H1 (cell line): ENCODE measurements around the gene ITGA6. TPM values are rescaled to one million over a fixed set of nuclear protein-coding genes. Genes with fewer than 3 reads are reported as not detected.

Source experiments
- CTCF ChIA-PET: fragments of 300-600 bp; sonication (Branson Sonifier 250); formaldehyde crosslinking; loops from one replicate; lab custom pipeline; 2021; ENCODE audit not compliant: partially characterized antibody; lab: Charles Lee
- POLR2A ChIA-PET: fragments of 300-600 bp; sonication (Branson Sonifier 250); formaldehyde crosslinking; loops from one replicate; lab custom pipeline; 2021; ENCODE audit warnings: inconsistent platforms; ENCODE audit not compliant: partially characterized antibody; lab: Charles Lee
- DNase-seq, 2 experiments: peaks; one replicate each; pipeline versions ENCODE4 v3.0.0 to v3.0.0-alpha.2; 2010 to 2022; ENCODE audit warnings: low spot score in 2 of 2, low read depth in 1 of 2, mixed read lengths in 1 of 2
- FAIRE-seq: peaks from 2 replicates; lab custom pipeline; 2011; peaks lifted over from hg19 to GRCh38; lab: Jason Lieb, UNC
- H2AFZ ChIP-seq: 2 replicates; pipeline ENCODE4 v1.8.1; 2012; ENCODE audit warnings: low read length, inconsistent platforms
- H2AK5ac ChIP-seq: 2 replicates; pipeline ENCODE4 v1.6.1; 2013; ENCODE audit warnings: low read depth, low read length
- H2BK120ac ChIP-seq: replicated peaks from 2 replicates; pipeline ENCODE3; 2013; ENCODE audit warnings: low read depth, low read length, inconsistent platforms
- H2BK12ac ChIP-seq: 2 replicates; pipeline ENCODE4 v1.6.1; 2013; ENCODE audit warnings: low read depth, low read length
- H2BK15ac ChIP-seq: 2 replicates; pipeline ENCODE4 v1.6.1; 2013; ENCODE audit warnings: low read length
- H2BK20ac ChIP-seq: 2 replicates; pipeline ENCODE4 v1.6.1; 2013; ENCODE audit warnings: low read length
- H2BK5ac ChIP-seq: 2 replicates; pipeline ENCODE4 v1.6.1; 2013; ENCODE audit warnings: low read depth, low read length
- H3K14ac ChIP-seq: 2 replicates; pipeline ENCODE4 v1.6.1; 2013; ENCODE audit warnings: inconsistent platforms; ENCODE audit not compliant: insufficient read length
- H3K18ac ChIP-seq: 2 replicates; pipeline ENCODE4 v1.6.1; 2013; ENCODE audit warnings: low read length; ENCODE audit errors: extremely low read depth
- H3K23ac ChIP-seq: 2 replicates; pipeline ENCODE4 v1.6.1; 2013; ENCODE audit warnings: inconsistent platforms; ENCODE audit not compliant: insufficient read length
- H3K23me2 ChIP-seq: 2 replicates; pipeline ENCODE4 v1.6.1; 2013; ENCODE audit warnings: low read depth, low read length
- H3K27ac ChIP-seq: 2 replicates; pipeline ENCODE4 v1.6.1; 2011; ENCODE audit warnings: low read depth, low read length, inconsistent platforms
- H3K27me3 ChIP-seq, 4 experiments: replicated peaks in 1 of 4; 1 replicate in 1 of 4; 2 replicates in 3 of 4; pipeline versions ENCODE4 v1.6.1 to v1.8.1; 2011 to 2013; ENCODE audit warnings: low read length in 3 of 4, mild to moderate bottlenecking in 3 of 4, inconsistent platforms in 2 of 4, mixed read lengths in 2 of 4, moderate library complexity in 1 of 4; ENCODE audit not compliant: control insufficient read depth in 3 of 4, insufficient read depth in 3 of 4; ENCODE audit errors: extremely low read depth in 1 of 4
- H3K36me3 ChIP-seq, 4 experiments: 2 replicates each; pipeline versions ENCODE4 v1.6.1 to v1.8.1; 2011 to 2013; ENCODE audit warnings: mild to moderate bottlenecking in 4 of 4, low read length in 3 of 4, moderate library complexity in 2 of 4, control low read depth in 1 of 4, inconsistent platforms in 1 of 4; ENCODE audit not compliant: insufficient read depth in 4 of 4, control insufficient read depth in 2 of 4
- H3K4ac ChIP-seq: replicated peaks from 2 replicates; pipeline ENCODE3; 2013; ENCODE audit warnings: low read length, low read depth, mixed read lengths, inconsistent platforms; ENCODE audit not compliant: insufficient read length
- H3K4me1 ChIP-seq, 4 experiments: replicated peaks in 1 of 4; 1 replicate in 1 of 4; 2 replicates in 3 of 4; pipeline versions ENCODE4 v1.6.1 to v1.8.1; 2011 to 2013; ENCODE audit warnings: low read length in 3 of 4, inconsistent platforms in 2 of 4, mixed read lengths in 1 of 4; ENCODE audit not compliant: insufficient read depth in 4 of 4, control insufficient read depth in 3 of 4
- H3K4me2 ChIP-seq, 2 experiments: 2 replicates each; pipeline versions ENCODE4 v1.6.1 to v1.8.1; 2011 to 2013; ENCODE audit warnings: low read depth in 2 of 2, low read length in 2 of 2, control low read depth in 1 of 2, inconsistent platforms in 1 of 2, mild to moderate bottlenecking in 1 of 2; ENCODE audit not compliant: insufficient read depth in 1 of 2
- H3K4me3 ChIP-seq, 4 experiments: fragments of 200-600, 300-600 bp in 1 of 4; sonication (generic), shearing (Covaris generic), sonication (Bioruptor Twin) in 1 of 4; 2 replicates each; pipeline versions ENCODE4 v1.5.1 to v1.8.1; 2011 to 2016; ENCODE audit warnings: low read length in 4 of 4, low read depth in 3 of 4, control low read depth in 2 of 4, inconsistent platforms in 2 of 4, mild to moderate bottlenecking in 2 of 4, mixed read lengths in 1 of 4, moderate library complexity in 1 of 4; ENCODE audit not compliant: insufficient read depth in 2 of 4; ENCODE audit errors: extremely low read depth in 1 of 4
- H3K56ac ChIP-seq: replicated peaks from 2 replicates; pipeline ENCODE3; 2013; ENCODE audit warnings: low read depth, mild to moderate bottlenecking, mixed read lengths, low read length, inconsistent platforms; ENCODE audit not compliant: insufficient read length
- H3K79me1 ChIP-seq: 2 replicates; pipeline ENCODE4 v1.6.1; 2013; ENCODE audit warnings: low read depth, low read length, control low read depth
- H3K79me2 ChIP-seq, 2 experiments: 2 replicates each; pipeline versions ENCODE4 v1.6.1 to v1.8.1; 2012 to 2013; ENCODE audit warnings: low read length in 2 of 2, mild to moderate bottlenecking in 2 of 2, inconsistent platforms in 1 of 2; ENCODE audit not compliant: insufficient read depth in 2 of 2, control insufficient read depth in 1 of 2
- H3K9ac ChIP-seq, 4 experiments: replicated peaks in 1 of 4; 1 replicate in 1 of 4; 2 replicates in 3 of 4; pipeline versions ENCODE4 v1.6.1 to v1.8.1; 2011 to 2013; ENCODE audit warnings: low read depth in 3 of 4, low read length in 3 of 4, control low read depth in 2 of 4, mild to moderate bottlenecking in 2 of 4, moderate library complexity in 2 of 4, inconsistent platforms in 1 of 4; ENCODE audit errors: extremely low read depth in 1 of 4
- H3K9me3 ChIP-seq, 2 experiments: 2 replicates each; pipeline versions ENCODE4 v1.6.1 to v1.8.1; 2012 to 2013; ENCODE audit warnings: mild to moderate bottlenecking in 2 of 2, moderate library complexity in 2 of 2, control low read depth in 1 of 2, inconsistent platforms in 1 of 2, low read depth in 1 of 2, low read length in 1 of 2, mixed read lengths in 1 of 2; ENCODE audit not compliant: insufficient read depth in 2 of 2
- H4K20me1 ChIP-seq, 2 experiments: replicated peaks in 1 of 2; 2 replicates each; pipeline versions ENCODE3 to v1.8.1; 2011 to 2013; ENCODE audit warnings: inconsistent platforms in 2 of 2, low read length in 2 of 2, mild to moderate bottlenecking in 1 of 2; ENCODE audit not compliant: insufficient read depth in 2 of 2, control insufficient read depth in 1 of 2
- H4K5ac ChIP-seq: 2 replicates; pipeline ENCODE4 v1.6.1; 2013; ENCODE audit warnings: low read length, low read depth, mixed read lengths, inconsistent platforms; ENCODE audit not compliant: insufficient read length
- H4K8ac ChIP-seq: 2 replicates; pipeline ENCODE4 v1.8.0; 2013; ENCODE audit warnings: mild to moderate bottlenecking, moderate library complexity, low read length, inconsistent platforms; ENCODE audit not compliant: insufficient read depth; ENCODE audit errors: extremely low read depth
- H4K91ac ChIP-seq: replicated peaks from 2 replicates; pipeline ENCODE3; 2013; ENCODE audit warnings: low read length, mixed read lengths, inconsistent platforms; ENCODE audit not compliant: insufficient read length
- BACH1 ChIP-seq: IDR thresholded peaks from 2 replicates; pipeline ENCODE4 v1.6.1; 2012; ENCODE audit warnings: low read length, improper control_type of control experiment
- BRCA1 ChIP-seq: IDR thresholded peaks from 2 replicates; pipeline ENCODE4 v1.6.1; 2012; ENCODE audit warnings: low read depth, low read length, improper control_type of control experiment
- CHD1 ChIP-seq: IDR thresholded peaks from 2 replicates; pipeline ENCODE4 v1.6.1; 2012; ENCODE audit warnings: low read depth, low read length, improper control_type of control experiment
- CHD2 ChIP-seq: IDR thresholded peaks from 2 replicates; pipeline ENCODE4 v1.6.1; 2012; ENCODE audit warnings: low read length, improper control_type of control experiment
- CREB1 ChIP-seq: IDR thresholded peaks from 2 replicates; pipeline ENCODE4 v1.6.1; 2012; ENCODE audit warnings: inconsistent platforms
- E2F6 ChIP-seq: IDR thresholded peaks from 2 replicates; pipeline ENCODE4 v1.6.1; 2012; ENCODE audit warnings: inconsistent platforms
- EP300 ChIP-seq, 2 experiments: IDR thresholded peaks; 1 replicate in 1 of 2; 2 replicates in 1 of 2; pipeline ENCODE4 v1.6.1; 2011 to 2012; ENCODE audit warnings: low read depth in 2 of 2, low read length in 2 of 2, mild to moderate bottlenecking in 2 of 2, borderline replicate concordance in 1 of 2, inconsistent platforms in 1 of 2, moderate library complexity in 1 of 2
- GTF2F1 ChIP-seq: IDR thresholded peaks from 2 replicates; pipeline ENCODE4 v1.6.1; 2012; ENCODE audit warnings: low read depth, low read length, improper control_type of control experiment, borderline replicate concordance
- MAX ChIP-seq: IDR thresholded peaks from 2 replicates; pipeline ENCODE4 v1.6.1; 2012; ENCODE audit warnings: inconsistent platforms
- RXRA ChIP-seq: IDR thresholded peaks from 2 replicates; pipeline ENCODE4 v1.6.1; 2011; ENCODE audit warnings: low read depth, mild to moderate bottlenecking, low read length, moderate library complexity; ENCODE audit not compliant: insufficient read depth
- SAP30 ChIP-seq: fragments of 300-600 bp; sonication (generic); IDR thresholded peaks from 2 replicates; pipeline ENCODE4 v1.7.1; 2012; ENCODE audit warnings: low read length, moderate library complexity, mild to moderate bottlenecking, inconsistent platforms; ENCODE audit not compliant: insufficient read depth, insufficient replicate concordance
- SIN3A ChIP-seq, 2 experiments: IDR thresholded peaks in 1 of 2; conservative IDR thresholded peaks in 1 of 2; 2 replicates each; pipeline ENCODE4 v1.6.1; 2011 to 2012; ENCODE audit warnings: low read length in 2 of 2, improper control_type of control experiment in 1 of 2, low read depth in 1 of 2, mild to moderate bottlenecking in 1 of 2
- SP2 ChIP-seq: IDR thresholded peaks from 2 replicates; pipeline ENCODE4 v1.6.1; 2012; ENCODE audit warnings: mild to moderate bottlenecking, low read length, inconsistent platforms
- WGBS, 2 experiments: shearing (Covaris generic) in 1 of 2; methylation state at CpG; one replicate each; pipeline versions ENCODE4 v1.1.6 to v1.1.7; 2013 to 2015; ENCODE audit warnings: low lambda C conversion rate in 2 of 2, mixed read lengths in 2 of 2, inconsistent platforms in 1 of 2, low coverage in 1 of 2, missing lambda C conversion rate in 1 of 2; ENCODE audit not compliant: insufficient replicate concordance in 2 of 2, insufficient coverage in 1 of 2, insufficient read length in 1 of 2; ENCODE audit errors: extremely low coverage in 1 of 2, missing lambda C conversion rate in 1 of 2; 5-methylcytosine and 5-hydroxymethylcytosine counted together
- polyA plus RNA-seq, 7 experiments: library from polyadenylated mRNA; depleted of rRNA in 3 of 7; stranded (reverse) in 5 of 7; unstranded in 2 of 7; fragments of >200 nt in 5 of 7; fragments of 200-250 nt in 2 of 7; gene quantifications; 1 replicate in 5 of 7; 2 replicates in 1 of 7; 4 replicates in 1 of 7; pipeline versions ENCODE4 v1.2.1 to v1.2.3, GENCODE V29; 2011 to 2013; ENCODE audit warnings: missing spikeins in 2 of 7, mixed read lengths in 2 of 7
- total RNA-seq: library from RNA; stranded (reverse); fragmentation: NEBNext Ultra II Directional; extraction: Animal tissue kit (Norgen Biotek cat#: 25700); gene quantifications from 2 replicates; pipeline ENCODE4 v1.2.1, GENCODE V29; 2021

The ITGA6 gene
- total and polyA plus RNA-seq, 2 of the 8 experiments (the other 6 are each of a cell fraction or from before 2014, with no cell fraction given): 26.9 to 118 TPM

GRCh38 chr2:172510088-172510487 is 82.7 kb downstream of the ITGA6 start:
- ChIA-PET POLR2A (interaction anchor here (1.0 kb wide), 1 partner anchor 11 kb away, joined by 3 read pairs; no protein-coding TSS in a partner anchor), CTCF (interaction anchor here (0.9 to 1.1 kb wide), 2 partner anchors 11 to 309 kb away, joined by 3 read pairs; no protein-coding TSS in a partner anchor)
- Histone ChIP-seq H2BK120ac (no peak overlapping the region), H2AFZ (no peak overlapping the region), H3K9ac (no peak overlapping the region), H4K20me1 (no peaks in the 10 kb centered on the region), H3K4me3 (no peak overlapping the region), H4K8ac (no peak overlapping the region), H3K27me3 (no peaks in the 10 kb centered on the region), H3K79me2 (no peaks in the 10 kb centered on the region), H4K5ac (no peak overlapping the region), H3K9me3 (peaks cover 28 to 31% of the 10 kb centered on the region in 2 experiments), H3K4me1 (no peaks in the 10 kb centered on the region), H3K23ac (no peak overlapping the region), H2BK15ac (no peak overlapping the region), H3K79me1 (no peaks in the 10 kb centered on the region), H2AK5ac (no peak overlapping the region), H3K4me2 (no peak overlapping the region), H2BK20ac (no peak overlapping the region), H3K14ac (no peak overlapping the region), H3K18ac (no peak overlapping the region), H3K27ac (no peak overlapping the region), H2BK12ac (no peak overlapping the region), H3K4ac (no peak overlapping the region), H3K56ac (no peak overlapping the region), H3K23me2 (no peaks in the 10 kb centered on the region), H2BK5ac (no peak overlapping the region), H4K91ac (no peak overlapping the region), H3K36me3 (peaks cover 0 to 30% (median 8%) of the 10 kb centered on the region in 4 experiments; a peak in 4 of 8 replicates)
- FAIRE-seq (no peak), DNase-seq (no peak)
- 86% methylated on average over 6 of the region's 6 CpGs; no CpG with 5 or more reads in 1 of the 2 experiments for WGBS, 2 experiments
- no peak for TF ChIP-seq BACH1
- TF ChIP-seq RXRA: no peak
- TF ChIP-seq SP2: no peak
- TF ChIP-seq EP300 (IDR thresholded peaks at IDR 0.05; ENCODE audit: borderline replicate concordance in 1 of 2, low read depth in 2 of 2, low read length in 2 of 2): no peak
- TF ChIP-seq CHD1: no peak
- TF ChIP-seq CREB1: no peak
- no peak for TF ChIP-seq MAX
- no peak for TF ChIP-seq GTF2F1
- TF ChIP-seq CHD2: no peak
- no peak for TF ChIP-seq SIN3A (conservative IDR thresholded peaks at IDR 0.05 in 1 of 2, IDR thresholded peaks at IDR 0.05 in 1 of 2; ENCODE audit: low read depth in 1 of 2, low read length in 2 of 2)
- TF ChIP-seq BRCA1: no peak
- no peak for TF ChIP-seq E2F6
- no peak for TF ChIP-seq SAP30
